Spinal cord (tissue), 10 donors: ENCODE data around the gene ZFR2. TPM values are rescaled to one million over a fixed set of nuclear protein-coding genes. Genes with fewer than 3 reads are reported as not detected.
"Not testable (repeated sequence)": the region's sequence is repeated elsewhere in the genome, so short reads cannot be mapped to it uniquely, and the experiment has no call there.

Source experiments
- DNase-seq, 6 donors: peaks; one replicate each; pipeline versions ENCODE4 v3.0.0 to v3.0.0-alpha.2; 2013 to 2015; ENCODE audit warnings: low spot score in 6 of 6, low read depth in 4 of 6
- H3K27ac ChIP-seq: one replicate; pipeline ENCODE4 v1.5.1; 2013; ENCODE audit warnings: low read depth, low read length, control low read depth
- H3K27me3 ChIP-seq: one replicate; pipeline ENCODE4 v1.6.1; 2013; ENCODE audit warnings: low read length; ENCODE audit not compliant: control insufficient read depth, insufficient read depth
- H3K36me3 ChIP-seq: one replicate; pipeline ENCODE4 v1.6.1; 2013; ENCODE audit warnings: low read length; ENCODE audit not compliant: control insufficient read depth, insufficient read depth
- H3K4me1 ChIP-seq: one replicate; pipeline ENCODE4 v1.6.1; 2013; ENCODE audit warnings: low read length; ENCODE audit not compliant: control insufficient read depth, insufficient read depth
- H3K4me3 ChIP-seq: one replicate; pipeline ENCODE4 v1.5.1; 2013; ENCODE audit warnings: low read depth, low read length, control low read depth
- H3K9me3 ChIP-seq: one replicate; pipeline ENCODE4 v1.6.1; 2013; ENCODE audit warnings: low read length; ENCODE audit not compliant: control insufficient read depth, insufficient read depth
- WGBS: methylation state at CpG from one replicate; pipeline ENCODE4 v1.1.5; 2013; ENCODE audit warnings: missing lambda C conversion rate; ENCODE audit not compliant: insufficient coverage; 5-methylcytosine and 5-hydroxymethylcytosine counted together
- polyA plus RNA-seq, 2 donors: library from polyadenylated mRNA; unstranded; fragments of 120-200 nt; gene quantifications; one replicate each; pipeline ENCODE4 v1.2.1, GENCODE V29; 2013; ENCODE audit not compliant: insufficient read length in 2 of 2
- total RNA-seq, 2 donors: library from RNA; depleted of rRNA in 1 of 2; stranded (reverse); fragments of 120-200 nt in 1 of 2; fragments of >200 nt in 1 of 2; gene quantifications; one replicate each; pipeline versions ENCODE4 v1.2.3 to v1.2.4, GENCODE V29; 2013 to 2014
- donor health status: healthy.

Gene ZFR2
- total and polyA plus RNA-seq, 4 donors = 7.7 to 37.6 (median 18.4) TPM

- Histone ChIP-seq H3K36me3 (peaks cover 66% of the 10 kb centered on the region), H3K4me1 (peaks cover 3% of the 10 kb centered on the region), H3K4me3 (no peak overlapping the region), H3K27me3 (no peaks in the 10 kb centered on the region), H3K9me3 (no peaks in the 10 kb centered on the region), H3K27ac (no peak overlapping the region)
- WGBS = 83% methylated on average over 23 of the region's 23 CpGs
- no peak for DNase-seq
Observed at GRCh38 chr19:3821156-3821555, 47.7 kb downstream of the ZFR2 start.

- Histone ChIP-seq H3K4me3 (no peak overlapping the region), H3K27me3 (no peaks in the 10 kb centered on the region), H3K36me3 (peaks cover 57% of the 10 kb centered on the region), H3K4me1 (peaks cover 3% of the 10 kb centered on the region), H3K9me3 (no peaks in the 10 kb centered on the region), H3K27ac (no peak overlapping the region)
- 91% methylated on average over 19 of the region's 19 CpGs for WGBS
- no peak for DNase-seq
Observed at GRCh38 chr19:3819989-3820388, 48.8 kb downstream of the ZFR2 start.

GRCh38 chr19:3818918-3819317 lies 49.9 kb downstream of the ZFR2 start:
- no peak for DNase-seq
- whole genome bisulfite sequencing = 80% methylated on average over 31 of the region's 31 CpGs
- peaks cover 64% of the 10 kb centered on the region for H3K36me3 ChIP-seq
- H3K27me3 ChIP-seq = no peaks in the 10 kb centered on the region
- no peak overlapping the region for H3K4me3 ChIP-seq
- H3K4me1 ChIP-seq = peaks cover 3% of the 10 kb centered on the region
- no peak overlapping the region for H3K27ac ChIP-seq
- H3K9me3 ChIP-seq = no peaks in the 10 kb centered on the region

- H3K4me3 ChIP-seq = no peak overlapping the region
- H3K27me3 ChIP-seq = no peaks in the 10 kb centered on the region
- no peak for DNase-seq
- H3K9me3 ChIP-seq = no peaks in the 10 kb centered on the region
- 59% methylated on average over 11 of the region's 11 CpGs for WGBS
- H3K36me3 ChIP-seq = peaks cover 68% of the 10 kb centered on the region
- no peak overlapping the region for H3K27ac ChIP-seq
- peaks cover 3% of the 10 kb centered on the region for H3K4me1 ChIP-seq
Observed at GRCh38 chr19:3818466-3818865, 50.4 kb downstream of the ZFR2 start.

DNA sequence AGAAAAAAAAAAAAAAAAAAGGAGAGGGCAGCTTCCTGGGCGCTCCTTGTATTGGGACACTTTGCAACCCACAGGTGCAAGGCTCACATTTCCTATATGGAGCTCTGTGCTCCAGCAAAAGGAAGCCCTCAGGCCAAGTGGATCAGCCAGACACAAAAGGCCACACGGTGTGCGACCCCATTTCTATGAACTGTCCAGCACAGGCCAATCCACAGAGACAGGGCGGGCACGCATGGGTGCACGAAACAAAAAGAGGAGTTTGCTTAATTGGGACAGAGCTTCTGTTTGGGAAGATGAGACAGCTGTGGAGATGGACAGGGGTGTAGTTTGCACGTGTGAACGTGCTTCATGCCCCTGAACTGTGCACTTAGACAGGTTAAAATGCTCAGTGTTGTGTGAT lies 51.1 kb downstream of the ZFR2 start:
- Histone ChIP-seq H3K27ac (no peak overlapping the region), H3K4me1 (peaks cover 3% of the 10 kb centered on the region), H3K4me3 (no peak overlapping the region), H3K9me3 (no peaks in the 10 kb centered on the region), H3K36me3 (peaks cover 66% of the 10 kb centered on the region), H3K27me3 (no peaks in the 10 kb centered on the region)
- WGBS = 63% methylated on average over 8 of the region's 8 CpGs
- DNase-seq = no peak

GRCh38 chr19:3816566-3817218 lies 52.1 kb downstream of the ZFR2 start:
- no peak overlapping the region for H3K27ac ChIP-seq
- no peaks in the 10 kb centered on the region for H3K4me1 ChIP-seq
- H3K27me3 ChIP-seq = no peaks in the 10 kb centered on the region
- no peak for DNase-seq
- H3K9me3 ChIP-seq = no peaks in the 10 kb centered on the region
- H3K36me3 ChIP-seq = peaks cover 63% of the 10 kb centered on the region
- no peak overlapping the region for H3K4me3 ChIP-seq
- 89% methylated on average over 45 of the region's 45 CpGs for WGBS

- H3K9me3 ChIP-seq, DNase-seq, H3K4me3 ChIP-seq, H3K27me3 ChIP-seq, H3K27ac ChIP-seq, H3K4me1 ChIP-seq: not testable (repeated sequence)
- H3K36me3 ChIP-seq = peaks cover 62% of the 10 kb centered on the region
- 97% methylated on average over 5 of the region's 9 CpGs for WGBS
Observed at GRCh38 chr19:3816148-3816547, 52.7 kb downstream of the ZFR2 start.

DNA sequence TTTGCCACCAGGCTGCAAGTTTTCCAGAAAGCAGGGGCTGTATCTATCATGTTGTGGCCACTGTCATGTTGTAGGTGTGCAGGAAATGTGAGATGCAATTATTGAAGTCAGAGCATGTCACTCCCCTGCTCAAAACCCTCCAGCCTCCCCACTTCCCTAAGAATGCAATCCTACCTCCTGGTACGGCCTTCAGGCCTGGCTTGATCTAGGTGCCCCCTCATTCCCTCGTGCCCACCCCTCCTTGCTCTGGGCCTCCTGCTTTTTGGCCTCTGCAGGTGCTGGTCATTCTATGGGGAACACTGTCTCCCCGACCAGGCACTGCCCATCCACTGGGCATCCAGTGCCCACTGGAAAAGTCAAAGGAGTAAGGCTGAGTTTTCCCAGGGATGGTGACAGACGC lies 54.2 kb downstream of the ZFR2 start:
- no peaks in the 10 kb centered on the region for H3K27me3 ChIP-seq
- H3K4me1 ChIP-seq = no peaks in the 10 kb centered on the region
- H3K27ac ChIP-seq = no peak overlapping the region
- no peaks in the 10 kb centered on the region for H3K9me3 ChIP-seq
- no peak for DNase-seq
- WGBS = 80% methylated on average over 4 of the region's 4 CpGs
- H3K36me3 ChIP-seq = peaks cover 63% of the 10 kb centered on the region
- no peak overlapping the region for H3K4me3 ChIP-seq

DNA sequence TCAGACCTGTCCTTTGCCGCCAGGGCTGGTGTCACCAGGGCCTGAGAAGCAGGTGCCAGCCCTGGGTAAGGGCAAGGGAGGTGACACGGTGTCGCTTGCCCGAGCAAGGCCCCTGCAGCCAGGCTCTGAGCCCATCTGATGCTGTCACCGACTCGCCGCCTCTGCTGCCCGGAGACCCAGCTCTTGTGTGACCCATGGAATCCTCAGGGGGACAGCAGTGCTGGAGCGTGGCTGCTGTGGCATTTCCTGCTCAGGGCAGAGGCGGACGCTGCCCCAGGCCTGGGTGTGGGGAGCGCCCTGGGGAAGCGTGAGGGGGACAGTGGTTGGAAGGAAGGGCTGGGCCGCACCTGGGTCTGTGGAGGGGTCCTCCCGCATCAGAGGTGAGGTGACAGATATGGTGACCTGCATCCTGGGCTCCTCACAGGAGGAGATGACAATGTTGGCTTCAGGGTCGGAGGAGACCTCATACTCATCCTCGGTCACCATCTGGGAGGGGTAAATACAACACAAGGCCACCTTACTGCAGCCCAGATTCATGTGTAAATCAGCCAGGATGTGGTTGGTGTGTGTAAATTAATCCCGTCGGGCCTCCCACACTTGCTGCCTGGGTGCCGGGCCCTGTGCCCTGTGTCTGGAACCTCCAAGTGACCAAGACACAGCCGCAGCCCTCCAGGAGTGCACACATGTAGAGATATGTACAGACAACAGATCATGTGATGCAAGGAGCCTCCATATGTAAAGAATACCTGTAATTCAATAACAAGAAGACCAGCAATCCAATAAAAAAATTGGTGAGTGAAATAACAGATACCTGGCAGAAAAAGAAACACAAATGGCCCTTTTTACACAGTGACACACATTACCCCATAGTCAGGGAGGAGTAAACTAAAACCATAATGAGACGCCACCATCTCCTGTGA lies 55.1 kb downstream of the ZFR2 start:
- no peaks in the 10 kb centered on the region for H3K27me3 ChIP-seq
- H3K27ac ChIP-seq = no peak overlapping the region
- WGBS = 88% methylated on average over 20 of the region's 22 CpGs
- H3K36me3 ChIP-seq = peaks cover 57% of the 10 kb centered on the region
- no peaks in the 10 kb centered on the region for H3K4me1 ChIP-seq
- H3K4me3 ChIP-seq = no peak overlapping the region
- no peaks in the 10 kb centered on the region for H3K9me3 ChIP-seq
- no peak for DNase-seq
